SK-MEL-5 (cell line): ENCODE measurements around the gene CSF1. TPM values are rescaled to one million over a fixed set of nuclear protein-coding genes. Genes with fewer than 3 reads are reported as not detected.
"Not testable (repeated sequence)": the region's sequence is repeated elsewhere in the genome, so short reads cannot be mapped to it uniquely, and the experiment has no call there.

Experiments used
- DNase-seq: peaks from one replicate; pipeline ENCODE4 v3.0.0-alpha.2; 2016; ENCODE audit warnings: low read depth, low spot score
- in situ Hi-C: cut with HindIII; loops from 2 replicates; pipeline ENCODE4 v1.10.0; 2016; ENCODE audit warnings: low sequenced_read_pairs, high pct_unique_total_duplicates, low pct_unique_long_range_greater_than_20kb
- total RNA-seq: library from RNA; depleted of rRNA; stranded (reverse); fragments of >200 nt; shearing (Covaris generic); gene quantifications from 2 replicates; pipeline ENCODE4 v1.2.3, GENCODE V29; 2014

Gene CSF1
- total RNA-seq, 1 experiment from 2014 or later = 4.0 TPM

- no peak for DNase-seq
- in situ Hi-C loops = no loop called here
Measured at GRCh38 chr1:109950038-109950437, 39.4 kb downstream of the CSF1 start.

- DNase-seq = no peak
- in situ Hi-C loops = no loop called here
Measured at GRCh38 chr1:109950509-109950908, 39.9 kb downstream of the CSF1 start.

GRCh38 chr1:109951501-109951900 is 40.9 kb downstream of the CSF1 start:
- DNase-seq, in situ Hi-C loops: not testable (repeated sequence)

- in situ Hi-C loops = no loop called here
- DNase-seq = peak; percentile 41
Measured at GRCh38 chr1:109954041-109954512, 43.4 kb downstream of the CSF1 start.

- in situ Hi-C loops = no loop called here
- DNase-seq = no peak
Measured at GRCh38 chr1:109959632-109959973, 49.0 kb downstream of the CSF1 start.

GRCh38 chr1:109959974-109960744 is 49.5 kb downstream of the CSF1 start:
- in situ Hi-C loops = no loop called here
- DNase-seq = peak; percentile 79

- no peak for DNase-seq
- in situ Hi-C loops = no loop called here
Measured at GRCh38 chr1:109960745-109961094, 50.1 kb downstream of the CSF1 start.

- DNase-seq = no peak
- in situ Hi-C loops = no loop called here
Measured at GRCh38 chr1:109963864-109964263, 53.2 kb downstream of the CSF1 start.

GRCh38 chr1:109969146-109969829 is 58.6 kb downstream of the CSF1 start:
- DNase-seq = no peak
- in situ Hi-C loops = no loop called here

GRCh38 chr1:109969907-109970306 is 59.3 kb downstream of the CSF1 start:
- in situ Hi-C loops = no loop called here
- DNase-seq = no peak

- in situ Hi-C loops = no loop called here
- no peak for DNase-seq
Measured at GRCh38 chr1:109971559-109971958, 60.9 kb downstream of the CSF1 start.

GRCh38 chr1:109974191-109974590 is 63.5 kb downstream of the CSF1 start:
- in situ Hi-C loops = no loop called here
- no peak for DNase-seq

GRCh38 chr1:109975718-109976117 is 65.1 kb downstream of the CSF1 start:
- in situ Hi-C loops = no loop called here
- DNase-seq = peak; percentile 50

- DNase-seq = no peak
- in situ Hi-C loops = no loop called here
Measured at GRCh38 chr1:109976762-109977161, 66.1 kb downstream of the CSF1 start.

- in situ Hi-C loops = no loop called here
- no peak for DNase-seq
Measured at GRCh38 chr1:109977225-109977624, 66.6 kb downstream of the CSF1 start.

- no peak for DNase-seq
Measured at GRCh38 chr1:109977657-109978378, 67.2 kb downstream of the CSF1 start.

GRCh38 chr1:109978761-109979488 is 68.3 kb downstream of the CSF1 start:
- in situ Hi-C loops = no loop called here

More at GRCh38 chr1:109977657-109978378, 67.2 kb downstream of the CSF1 start:
- in situ Hi-C loops = no loop called here

More at GRCh38 chr1:109978761-109979488, 68.3 kb downstream of the CSF1 start:
- no peak for DNase-seq
